Pancreas (tissue), 10 donors: Measurements from ENCODE around the gene CDK4. TPM values are rescaled to one million over a fixed set of nuclear protein-coding genes. Genes with fewer than 3 reads are reported as not detected.

ENCODE experiments used
- ATAC-seq, 4 donors: fragments of 200-7000 bp; cut with Tn5 transposase; one replicate each; pipeline versions ENCODE4 v1.8.0 to v1.9.1; 2020; ENCODE audit warnings: mild to moderate bottlenecking in 4 of 4, moderate library complexity in 4 of 4
- DNase-seq, 6 donors: peaks; one replicate each; pipeline ENCODE4 v3.0.0-alpha.2; 2020
- FAIRE-seq: peaks from 2 replicates; lab custom pipeline; 2012; peaks lifted over from hg19 to GRCh38; lab: Jason Lieb, UNC
- H3K27ac ChIP-seq, 4 donors: fragments of 200-600 bp; sonication (generic); 1 replicate in 3 of 4; 2 replicates in 1 of 4; pipeline versions ENCODE4 v1.5.0 to v1.8.0; 2020
- H3K27me3 ChIP-seq, 4 donors: fragments of 200-600 bp; one replicate each; pipeline ENCODE4 v1.8.0; 2021
- H3K36me3 ChIP-seq, 3 donors: fragments of 200-600 bp; sonication (generic) in 1 of 3; one replicate each; pipeline versions ENCODE4 v1.5.0 to v1.8.0; 2020 to 2021
- H3K4me1 ChIP-seq, 3 donors: fragments of 200-600 bp; one replicate each; pipeline ENCODE4 v1.8.0; 2021
- H3K4me3 ChIP-seq, 4 donors: fragments of 200-600 bp; sonication (generic) in 2 of 4; one replicate each; pipeline versions ENCODE4 v1.5.0 to v1.8.0; 2020 to 2021
- H3K9me3 ChIP-seq, 4 donors: fragments of 200-600 bp; one replicate each; pipeline ENCODE4 v1.8.0; 2021
- CTCF ChIP-seq, 4 donors: fragments of 200-600 bp; sonication (generic) in 3 of 4; IDR thresholded peaks; one replicate each; pipeline versions ENCODE4 v1.5.0 to v1.8.0; 2021; ENCODE audit warnings: antibody characterized with exemption in 4 of 4
- WGBS, 2 donors: extraction: QIAGEN DNeasy Blood & Tissue Kit; methylation state at CpG; one replicate each; pipeline ENCODE4 v1.1.7; 2013; 5-methylcytosine and 5-hydroxymethylcytosine counted together
- intact Hi-C, 3 donors: fragments of 100-400 bp; cut with DNase I; formaldehyde crosslinking; loops; one replicate each; pipeline versions ENCODE4 v1.11.1 to v1.14.2; 2022
- microRNA-seq, 2 donors: library from miRNA; unstranded; fragments of <30 nt; microRNA quantifications; one replicate each; pipeline versions ENCODE4 to v1.1.0, GENCODE V29; 2019 to 2020
- polyA plus RNA-seq, 2 donors: library from polyadenylated mRNA; stranded (reverse); fragments of 200-250 nt; gene quantifications; one replicate each; pipeline ENCODE4 v1.2.3, GENCODE V29; 2013
- total RNA-seq, 6 donors: library from RNA; stranded (reverse); fragmentation: NEBNext Ultra II Directional in 4 of 6; extraction: Animal tissue kit (Norgen Biotek cat#: 25700) in 4 of 6; gene quantifications; one replicate each; pipeline versions ENCODE4 v1.2.1 to v1.2.4, GENCODE V29; 2021 to 2023
- donor health status: healthy with polysubstance abuse.
- donor health status: DM: no; HTN: no; CAD: no; lungs with moderate emphysema.
- donor health status: DM: no; HTN: no; CAD: no.
- donor health status: control.
- donor health status: control.
- donor health status: Bipolar disorder and iron deficiency.
- donor health status: DM: yes; HTN: yes; CAD: no.
- donor health status: DM: no; HTN: no; CAD: no.
- donor health status: DM: no; HTN: no; CAD: no.
- donor health status: DM: yes; HTN: yes; CAD: no.

Gene CDK4
- total and polyA plus RNA-seq, 8 donors = 26.7 to 48.5 (median 40.3) TPM

DNA sequence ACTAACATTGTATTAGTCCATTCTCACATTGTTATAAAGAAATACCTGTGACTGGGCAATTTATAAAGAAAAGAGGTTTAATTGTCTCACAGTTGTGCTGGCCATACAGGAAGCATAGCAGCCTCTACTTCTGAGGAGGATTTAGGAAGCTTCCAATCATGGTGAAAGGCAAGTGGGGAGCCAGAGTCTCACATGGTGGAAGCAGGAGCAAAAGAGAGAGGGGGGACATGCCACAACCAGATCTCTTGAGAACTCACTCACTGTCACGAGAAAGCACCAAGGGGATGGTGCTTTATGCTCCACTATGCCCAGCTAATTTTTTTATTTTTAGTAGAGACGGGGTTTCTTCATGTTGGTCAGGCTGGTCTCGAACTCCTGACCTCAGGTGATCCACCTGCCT lies 44.9 kb downstream of the CDK4 start:
- no peak for ATAC-seq
- FAIRE-seq = no peak
- intact Hi-C loops = no loop called here
- Histone ChIP-seq H3K4me3 (no peak overlapping the region), H3K9me3 (no peaks in the 10 kb centered on the region), H3K4me1 (no peaks in the 10 kb centered on the region), H3K27me3 (no peaks in the 10 kb centered on the region), H3K36me3 (peaks cover 0 to 6% (median 0%) of the 10 kb centered on the region in 3 donors), H3K27ac (no peak overlapping the region)
- no peak for DNase-seq
- TF ChIP-seq CTCF (IDR thresholded peaks at IDR 0.05) = no peak
- 97 to 99% methylated on average over 3 of the region's 3 CpGs for WGBS, 2 donors

- ATAC-seq = no peak
Measured at GRCh38 chr12:57700317-57700716, 51.8 kb downstream of the CDK4 start.

GRCh38 chr12:57698414-57698813 lies 53.7 kb downstream of the CDK4 start:
- ATAC-seq (no peak), DNase-seq (no peak), FAIRE-seq (no peak)
- Histone ChIP-seq H3K9me3 (no peaks in the 10 kb centered on the region), H3K36me3 (peaks cover 0 to 16% (median 5%) of the 10 kb centered on the region in 3 donors), H3K4me1 (peaks cover 0 to 4% (median 4%) of the 10 kb centered on the region in 3 donors), H3K27ac (no peak overlapping the region), H3K27me3 (no peaks in the 10 kb centered on the region), H3K4me3 (no peak overlapping the region)
- no peak for TF ChIP-seq CTCF (IDR thresholded peaks at IDR 0.05)
- intact Hi-C loops = no loop called here
- WGBS, 2 donors = 89 to 91% methylated on average over 3 of the region's 3 CpGs

More at GRCh38 chr12:57700317-57700716, 51.8 kb downstream of the CDK4 start:
- Histone ChIP-seq H3K4me3 (no peak overlapping the region), H3K36me3 (peaks cover 0 to 16% (median 5%) of the 10 kb centered on the region in 3 donors), H3K27me3 (no peaks in the 10 kb centered on the region), H3K27ac (no peak overlapping the region), H3K9me3 (no peaks in the 10 kb centered on the region), H3K4me1 (no peaks in the 10 kb centered on the region)
- DNase-seq (no peak), FAIRE-seq (no peak)
- TF ChIP-seq CTCF (IDR thresholded peaks at IDR 0.05) = no peak
- intact Hi-C loops = no loop called here
- WGBS, 2 donors = 90 to 96% methylated on average over 2 of the region's 2 CpGs

Small RNA genes lying within 50 kb of the gene (microRNA-seq; reads per million reads assigned to microRNA genes)
- 0 reads per million in 2 donors for gene MIR6759

Other genes starting within 250 kb of the CDK4 start
- gene DDIT3, start 231.8 kb downstream of the CDK4 start, total RNA-seq = 10 to 100 TPM in 2 of 6 donors, 1 to 10 TPM in 4; 8.5 to 45.9 (median 9.0) TPM
- 10 to 100 TPM; 27.5 to 52.7 TPM for gene DDIT3, start 231.8 kb downstream of the CDK4 start, polyA plus RNA-seq
- gene MBD6, start 229.5 kb downstream of the CDK4 start, total RNA-seq = 10 to 100 TPM; 37.4 to 66.1 (median 46.1) TPM
- gene MBD6, start 229.5 kb downstream of the CDK4 start, polyA plus RNA-seq = 10 to 100 TPM; 62.9 to 87.1 TPM
- 10 to 100 TPM; 54.9 to 66.2 (median 63.5) TPM for gene DCTN2, start 205.1 kb downstream of the CDK4 start, total RNA-seq
- gene DCTN2, start 205.1 kb downstream of the CDK4 start, polyA plus RNA-seq = 100 to 1,000 TPM in 1 of 2 donors, 10 to 100 TPM in 1; 73.7 to 117 TPM
- under 1 TPM; 0.25 to 0.95 (median 0.47) TPM for gene KIF5A, start 202.3 kb downstream of the CDK4 start, total RNA-seq
- 1 to 10 TPM in 1 of 2 donors, under 1 TPM in 1; 0.76 to 2.9 TPM for gene KIF5A, start 202.3 kb downstream of the CDK4 start, polyA plus RNA-seq
- gene PIP4K2C, start 161.1 kb downstream of the CDK4 start, total RNA-seq = 10 to 100 TPM; 11.3 to 17.0 (median 15.4) TPM
- 10 to 100 TPM in 1 of 2 donors, 1 to 10 TPM in 1; 5.3 to 15.9 TPM for gene PIP4K2C, start 161.1 kb downstream of the CDK4 start, polyA plus RNA-seq
- 10 to 100 TPM in 4 of 6 donors, 1 to 10 TPM in 2; 9.0 to 22.9 (median 12.1) TPM for gene DTX3, start 147.5 kb downstream of the CDK4 start, total RNA-seq
- gene DTX3, start 147.5 kb downstream of the CDK4 start, polyA plus RNA-seq = 10 to 100 TPM; 36.6 to 71.7 TPM
- 1 to 10 TPM; 1.8 to 7.0 (median 3.3) TPM for gene ARHGEF25, start 140.9 kb downstream of the CDK4 start, total RNA-seq
- gene ARHGEF25, start 140.9 kb downstream of the CDK4 start, polyA plus RNA-seq = 10 to 100 TPM; 16.5 to 22.1 TPM
- gene B4GALNT1, start 119.1 kb downstream of the CDK4 start, total RNA-seq = under 1 TPM in 5 of 6 donors, not detected in 1; 0.04 to 0.78 (median 0.24) TPM
- gene B4GALNT1, start 119.1 kb downstream of the CDK4 start, polyA plus RNA-seq = 1 to 10 TPM in 1 of 2 donors, under 1 TPM in 1; 0.61 to 1.1 TPM
- gene OS9, start 58.2 kb downstream of the CDK4 start, total RNA-seq = 100 to 1,000 TPM; 177 to 254 (median 196) TPM
- 100 to 1,000 TPM; 177 to 192 TPM for gene OS9, start 58.2 kb downstream of the CDK4 start, polyA plus RNA-seq
- 1 to 10 TPM in 1 of 6 donors, under 1 TPM in 5; 0.24 to 1.2 (median 0.72) TPM for gene AGAP2, start 13.6 kb downstream of the CDK4 start, total RNA-seq
- gene AGAP2, start 13.6 kb downstream of the CDK4 start, polyA plus RNA-seq = 1 to 10 TPM in 1 of 2 donors, under 1 TPM in 1; 0.87 to 3.0 TPM
- gene TSPAN31, start 7.3 kb downstream of the CDK4 start, total RNA-seq = 10 to 100 TPM; 12.2 to 17.9 (median 14.5) TPM
- gene TSPAN31, start 7.3 kb downstream of the CDK4 start, polyA plus RNA-seq = 10 to 100 TPM; 13.0 to 29.8 TPM
- 10 to 100 TPM in 1 of 6 donors, 1 to 10 TPM in 5; 6.7 to 11.3 (median 7.6) TPM for gene MARCHF9, start 2.8 kb upstream of the CDK4 start, total RNA-seq
- gene MARCHF9, start 2.8 kb upstream of the CDK4 start, polyA plus RNA-seq = 10 to 100 TPM; 17.2 to 32.5 TPM
- gene CYP27B1, start 14.8 kb upstream of the CDK4 start, total RNA-seq = 1 to 10 TPM; 2.1 to 5.8 (median 3.8) TPM
- gene CYP27B1, start 14.8 kb upstream of the CDK4 start, polyA plus RNA-seq = 1 to 10 TPM; 1.6 to 3.3 TPM
- 10 to 100 TPM; 11.5 to 28.5 (median 15.9) TPM for gene METTL1, start 19.8 kb upstream of the CDK4 start, total RNA-seq
- 10 to 100 TPM; 43.3 to 55.9 TPM for gene METTL1, start 19.8 kb upstream of the CDK4 start, polyA plus RNA-seq
- 10 to 100 TPM in 5 of 6 donors, 1 to 10 TPM in 1; 9.3 to 20.8 (median 16.0) TPM for gene EEF1AKMT3, start 20.3 kb upstream of the CDK4 start, total RNA-seq
- gene EEF1AKMT3, start 20.3 kb upstream of the CDK4 start, polyA plus RNA-seq = 1 to 10 TPM; 3.7 to 7.2 TPM
- gene TSFM, start 30.5 kb upstream of the CDK4 start, total RNA-seq = 10 to 100 TPM in 4 of 6 donors, 1 to 10 TPM in 2; 7.2 to 14.2 (median 12.1) TPM
- 10 to 100 TPM; 13.2 to 16.7 TPM for gene TSFM, start 30.5 kb upstream of the CDK4 start, polyA plus RNA-seq
- gene AVIL, start 66.4 kb upstream of the CDK4 start, total RNA-seq = 10 to 100 TPM in 1 of 6 donors, 1 to 10 TPM in 5; 1.6 to 11.7 (median 3.7) TPM
- gene AVIL, start 66.4 kb upstream of the CDK4 start, polyA plus RNA-seq = 10 to 100 TPM; 11.7 to 15.9 TPM
- 100 to 1,000 TPM in 2 of 6 donors, 10 to 100 TPM in 4; 88.8 to 165 (median 94.5) TPM for gene CTDSP2, start 94.4 kb upstream of the CDK4 start, total RNA-seq
- gene CTDSP2, start 94.4 kb upstream of the CDK4 start, polyA plus RNA-seq = 10 to 100 TPM; 38.7 to 48.6 TPM
- gene ATP23, start 189.3 kb upstream of the CDK4 start, total RNA-seq = 1 to 10 TPM; 2.7 to 5.0 (median 4.1) TPM
- gene ATP23, start 189.3 kb upstream of the CDK4 start, polyA plus RNA-seq = 1 to 10 TPM; 3.8 to 5.7 TPM